ENCODE data around the gene STAG3.
"Not testable (repeated sequence)": the region's sequence is repeated elsewhere in the genome, so short reads cannot be mapped to it uniquely, and the experiment has no call there.

STAG3 gene

GRCh38 chr7:100176096-100177044 is 1.3 kb upstream of the STAG3 start:
- DNase-seq = no peak

GRCh38 chr7:100180084-100180483 is 2.4 kb downstream of the STAG3 start:
- DNase-seq = not testable (repeated sequence)

GRCh38 chr7:100182616-100183015 is 4.9 kb downstream of the STAG3 start:
- DNase-seq = not testable (repeated sequence)

GRCh38 chr7:100183090-100183489 is 5.4 kb downstream of the STAG3 start:
- not testable (repeated sequence) for DNase-seq

GRCh38 chr7:100185726-100186125 is 8.0 kb downstream of the STAG3 start:
- DNase-seq = no peak

- DNase-seq = no peak
These were observed 11.3 kb downstream of the STAG3 start for GRCh38 chr7:100189061-100189460.

- no peak for DNase-seq
These were observed 12.5 kb downstream of the STAG3 start for GRCh38 chr7:100190048-100190711.

- DNase-seq = no peak
These were observed 14.1 kb downstream of the STAG3 start for GRCh38 chr7:100191775-100192174.

- not testable (repeated sequence) for DNase-seq
These were observed 14.7 kb downstream of the STAG3 start for GRCh38 chr7:100192281-100192862.

- no peak for DNase-seq
These were observed 15.3 kb downstream of the STAG3 start for GRCh38 chr7:100192969-100193368.

- DNase-seq = no peak
These were observed 17.5 kb downstream of the STAG3 start for GRCh38 chr7:100195222-100195621.

- DNase-seq = not testable (repeated sequence)
These were observed 18.2 kb downstream of the STAG3 start for GRCh38 chr7:100195901-100196322.

- DNase-seq = no peak
These were observed 20.5 kb downstream of the STAG3 start for GRCh38 chr7:100198266-100198665.

GRCh38 chr7:100200693-100201092 is 23.0 kb downstream of the STAG3 start:
- no peak for DNase-seq

GRCh38 chr7:100204454-100204853 is 26.7 kb downstream of the STAG3 start:
- no peak for DNase-seq

- no peak for DNase-seq
These were observed 31.2 kb downstream of the STAG3 start for GRCh38 chr7:100208911-100209408.

GRCh38 chr7:100209493-100209892 is 31.8 kb downstream of the STAG3 start:
- no peak for DNase-seq

GRCh38 chr7:100210805-100211204 is 33.1 kb downstream of the STAG3 start:
- no peak for DNase-seq

- no peak for DNase-seq
These were observed 33.6 kb downstream of the STAG3 start for GRCh38 chr7:100211342-100211780.

GRCh38 chr7:100212631-100213286 is 35.0 kb downstream of the STAG3 start:
- no peak for DNase-seq

GRCh38 chr7:100213672-100214071 is 36.0 kb downstream of the STAG3 start:
- DNase-seq = no peak

GRCh38 chr7:100214356-100214755 is 36.6 kb downstream of the STAG3 start:
- not testable (repeated sequence) for DNase-seq

- no peak for DNase-seq
These were observed 38.2 kb downstream of the STAG3 start for GRCh38 chr7:100215895-100216294.

All from retina (tissue), 1 donor.